Measurements from ENCODE around the gene PEAK1. TPM values are rescaled to one million over a fixed set of nuclear protein-coding genes. Genes with fewer than 3 reads are reported as not detected.

Gene PEAK1
- polyA plus RNA-seq, 3 donors from 2014 or later, result 0.77 to 7.2 (median 2.5) TPM

GRCh38 chr15:77225646-77226045 lies 194.3 kb downstream of the PEAK1 start:
- no peaks in the 10 kb centered on the region for H3K36me3 Mint-ChIP-seq
- H3K9me3 Mint-ChIP-seq, result no peaks in the 10 kb centered on the region

GRCh38 chr15:77225088-77225487 lies 194.8 kb downstream of the PEAK1 start:
- Mint-ChIP-seq H3K36me3 (no peaks in the 10 kb centered on the region), H3K9me3 (no peaks in the 10 kb centered on the region), H3K27ac (peak overlapping the region in 1 of 6 donors; percentile 24), H3K4me1 (peaks cover 18 to 26% of the 10 kb centered on the region in 2 donors), H3K4me3 (no peak overlapping the region), H3K27me3 (ENCODE audit: low read depth in 3 of 3) (peaks cover 0 to 3% (median 0%) of the 10 kb centered on the region in 3 donors)
- DNase-seq, result no peak

More at GRCh38 chr15:77225646-77226045, 194.3 kb downstream of the PEAK1 start:
- H3K4me3 Mint-ChIP-seq, result no peak overlapping the region
- H3K27me3 Mint-ChIP-seq (ENCODE audit: low read depth in 3 of 3), result peaks cover 0 to 3% (median 0%) of the 10 kb centered on the region in 3 donors
- peaks cover 18 to 29% of the 10 kb centered on the region in 2 donors for H3K4me1 Mint-ChIP-seq
- DNase-seq, result no peak
- no peak overlapping the region for H3K27ac Mint-ChIP-seq

- peaks cover 16 to 21% of the 10 kb centered on the region in 2 donors for H3K4me1 Mint-ChIP-seq
- DNase-seq, result no peak
- H3K27me3 Mint-ChIP-seq (ENCODE audit: low read depth in 3 of 3), result peaks cover 0 to 3% (median 0%) of the 10 kb centered on the region in 3 donors
- no peak overlapping the region for H3K4me3 Mint-ChIP-seq
- H3K9me3 Mint-ChIP-seq, result no peaks in the 10 kb centered on the region
- peak overlapping the region in 2 of 6 donors; percentile 8 to 39 for H3K27ac Mint-ChIP-seq
- H3K36me3 Mint-ChIP-seq, result no peaks in the 10 kb centered on the region
Measured at GRCh38 chr15:77224352-77224751, 195.6 kb downstream of the PEAK1 start.

- H3K27ac Mint-ChIP-seq, result no peak overlapping the region
- no peaks in the 10 kb centered on the region for H3K9me3 Mint-ChIP-seq
- peaks cover 10 to 16% of the 10 kb centered on the region in 2 donors for H3K4me1 Mint-ChIP-seq
- peaks cover 0 to 3% (median 0%) of the 10 kb centered on the region in 3 donors for H3K27me3 Mint-ChIP-seq (ENCODE audit: low read depth in 3 of 3)
- no peak overlapping the region for H3K4me3 Mint-ChIP-seq
- peaks cover 0 to 5% (median under 1%) of the 10 kb centered on the region in 3 donors for H3K36me3 Mint-ChIP-seq
- DNase-seq, result no peak
Measured at GRCh38 chr15:77221708-77222107, 198.2 kb downstream of the PEAK1 start.

- Mint-ChIP-seq H3K27ac (no peak overlapping the region), H3K4me3 (no peak overlapping the region), H3K36me3 (peaks cover 0 to 8% (median 5%) of the 10 kb centered on the region in 3 donors), H3K4me1 (peaks cover 10 to 16% of the 10 kb centered on the region in 2 donors), H3K9me3 (no peaks in the 10 kb centered on the region), H3K27me3 (ENCODE audit: low read depth in 3 of 3) (peaks cover 0 to 3% (median 0%) of the 10 kb centered on the region in 3 donors)
- DNase-seq, result no peak
Measured at GRCh38 chr15:77221174-77221573, 198.7 kb downstream of the PEAK1 start.

- Mint-ChIP-seq H3K27me3 (ENCODE audit: low read depth in 3 of 3) (peaks cover 0 to 3% (median 0%) of the 10 kb centered on the region in 3 donors), H3K36me3 (peaks cover 0 to 11% (median 8%) of the 10 kb centered on the region in 3 donors)
Measured at GRCh38 chr15:77219841-77220240, 200.1 kb downstream of the PEAK1 start.

GRCh38 chr15:77209221-77209620 lies 210.7 kb downstream of the PEAK1 start:
- Mint-ChIP-seq H3K4me1 (peaks cover 0 to 8% of the 10 kb centered on the region in 2 donors), H3K9me3 (peaks cover 0 to 3% (median 0%) of the 10 kb centered on the region in 6 donors), H3K27ac (no peak overlapping the region), H3K36me3 (peaks cover 4 to 28% (median 26%) of the 10 kb centered on the region in 3 donors), H3K4me3 (no peak overlapping the region), H3K27me3 (ENCODE audit: low read depth in 3 of 3) (no peaks in the 10 kb centered on the region)
- no peak for DNase-seq

More at GRCh38 chr15:77219841-77220240, 200.1 kb downstream of the PEAK1 start:
- DNase-seq, result no peak
- Mint-ChIP-seq H3K9me3 (no peaks in the 10 kb centered on the region), H3K27ac (no peak overlapping the region), H3K4me1 (peaks cover 6 to 9% of the 10 kb centered on the region in 2 donors), H3K4me3 (no peak overlapping the region)

GRCh38 chr15:77208241-77208640 lies 211.7 kb downstream of the PEAK1 start:
- peaks cover 4 to 23% (median 21%) of the 10 kb centered on the region in 3 donors for H3K36me3 Mint-ChIP-seq
- no peak overlapping the region for H3K27ac Mint-ChIP-seq
- no peak for DNase-seq
- no peak overlapping the region for H3K4me3 Mint-ChIP-seq
- peaks cover 0 to 8% of the 10 kb centered on the region in 2 donors for H3K4me1 Mint-ChIP-seq
- no peaks in the 10 kb centered on the region for H3K27me3 Mint-ChIP-seq (ENCODE audit: low read depth in 3 of 3)
- H3K9me3 Mint-ChIP-seq, result peaks cover 0 to 3% (median 0%) of the 10 kb centered on the region in 6 donors

GRCh38 chr15:77201665-77202064 lies 218.2 kb downstream of the PEAK1 start:
- Mint-ChIP-seq H3K4me1 (no peaks in the 10 kb centered on the region), H3K9me3 (peaks cover 0 to 8% (median 5%) of the 10 kb centered on the region in 6 donors), H3K27me3 (ENCODE audit: low read depth in 3 of 3) (peaks cover 0 to 1% (median 0%) of the 10 kb centered on the region in 3 donors), H3K4me3 (no peak overlapping the region), H3K36me3 (peaks cover 20 to 32% (median 31%) of the 10 kb centered on the region in 3 donors), H3K27ac (peak overlapping the region in 1 of 6 donors; percentile 40)
- DNase-seq, result no peak

GRCh38 chr15:77196381-77196780 lies 223.5 kb downstream of the PEAK1 start:
- Mint-ChIP-seq H3K27ac (no peak overlapping the region), H3K9me3 (peaks cover 0 to 6% (median 5%) of the 10 kb centered on the region in 6 donors), H3K36me3 (peaks cover 20 to 34% (median 32%) of the 10 kb centered on the region in 3 donors), H3K4me3 (no peak overlapping the region), H3K4me1 (no peaks in the 10 kb centered on the region), H3K27me3 (ENCODE audit: low read depth in 3 of 3) (peaks cover 0 to 2% (median 0%) of the 10 kb centered on the region in 3 donors)
- DNase-seq, result no peak

GRCh38 chr15:77195586-77195985 lies 224.3 kb downstream of the PEAK1 start:
- no peak for DNase-seq
- Mint-ChIP-seq H3K27me3 (ENCODE audit: low read depth in 3 of 3) (peaks cover 0 to 2% (median 0%) of the 10 kb centered on the region in 3 donors), H3K27ac (no peak overlapping the region), H3K4me3 (no peak overlapping the region), H3K4me1 (no peaks in the 10 kb centered on the region), H3K36me3 (peaks cover 20 to 29% (median 28%) of the 10 kb centered on the region in 3 donors), H3K9me3 (peaks cover 0 to 6% (median 5%) of the 10 kb centered on the region in 6 donors)

GRCh38 chr15:77192451-77192850 lies 227.5 kb downstream of the PEAK1 start:
- Mint-ChIP-seq H3K27me3 (ENCODE audit: low read depth in 3 of 3) (peaks cover 0 to 6% (median 0%) of the 10 kb centered on the region in 3 donors), H3K4me3 (no peak overlapping the region), H3K36me3 (peaks cover 0 to 7% (median 3%) of the 10 kb centered on the region in 3 donors), H3K27ac (peak overlapping the region in 1 of 6 donors; percentile 24), H3K4me1 (peaks cover 22 to 30% of the 10 kb centered on the region in 2 donors), H3K9me3 (no peaks in the 10 kb centered on the region)
- DNase-seq, result no peak

GRCh38 chr15:77191230-77191834 lies 228.6 kb downstream of the PEAK1 start:
- H3K27me3 Mint-ChIP-seq (ENCODE audit: low read depth in 3 of 3), result peaks cover 0 to 6% (median 0%) of the 10 kb centered on the region in 3 donors
- peaks cover 33 to 41% of the 10 kb centered on the region in 2 donors for H3K4me1 Mint-ChIP-seq
- no peak overlapping the region for H3K4me3 Mint-ChIP-seq
- H3K9me3 Mint-ChIP-seq, result no peaks in the 10 kb centered on the region
- peaks cover 0 to 7% (median 2%) of the 10 kb centered on the region in 3 donors for H3K36me3 Mint-ChIP-seq
- H3K27ac Mint-ChIP-seq, result peak overlapping the region in 3 of 6 donors; percentile 2 to 17 (median 3)
- DNase-seq, result no peak

- Mint-ChIP-seq H3K4me1 (peaks cover 57 to 73% of the 10 kb centered on the region in 2 donors), H3K4me3 (peak overlapping the region; percentile 27 to 64 (median 41)), H3K27ac (peak overlapping the region; percentile 53 to 94 (median 86)), H3K36me3 (no peaks in the 10 kb centered on the region), H3K9me3 (no peaks in the 10 kb centered on the region), H3K27me3 (ENCODE audit: low read depth in 3 of 3) (peaks cover 0 to 4% (median 0%) of the 10 kb centered on the region in 3 donors)
- peak; percentile 32 to 37 (median 35) for DNase-seq
Measured at GRCh38 chr15:77187751-77188464, 232.0 kb downstream of the PEAK1 start.

Data from immature natural killer cell (primary cell).